Activated CD4-positive, alpha-beta T cell treated with anti-CD3 and anti-CD28 coated beads for 36 hours (primary cell): Measurements from ENCODE around the gene FAM25G. TPM values are rescaled to one million over a fixed set of nuclear protein-coding genes. Genes with fewer than 3 reads are reported as not detected.
"Not testable (repeated sequence)": the region's sequence is repeated elsewhere in the genome, so short reads cannot be mapped to it uniquely, and the experiment has no call there.

Experiments
- ATAC-seq: fragments of 200-7000 bp; cut with Tn5 transposase; one replicate; pipeline ENCODE4 v1.10.0; 2021; ENCODE audit warnings: mild to moderate bottlenecking, moderate library complexity
- CTCF ChIA-PET: fragments of 350-600 bp; sonication (Branson Sonifier 250); formaldehyde crosslinking; loops from one replicate; lab custom pipeline; 2021; ENCODE audit warnings: antibody characterized with exemption; lab: Charles Lee
- POLR2A ChIA-PET: fragments of 350-600 bp; sonication (Branson Sonifier 250); formaldehyde crosslinking; loops from one replicate; lab custom pipeline; 2021; ENCODE audit warnings: antibody characterized with exemption, inconsistent platforms; lab: Charles Lee
- DNase-seq: peaks from one replicate; pipeline ENCODE4 v3.0.0-alpha.2; 2020
- H3K27ac Mint-ChIP-seq: one replicate; pipeline ENCODE4 v1.8.0; 2021; ENCODE audit warnings: mixed read lengths
- H3K27me3 Mint-ChIP-seq: one replicate; pipeline ENCODE4 v1.8.0; 2021; ENCODE audit warnings: mixed read lengths
- H3K36me3 Mint-ChIP-seq: one replicate; pipeline ENCODE4 v1.8.0; 2021; ENCODE audit warnings: low read depth, mixed read lengths
- H3K4me1 Mint-ChIP-seq: one replicate; pipeline ENCODE4 v1.8.0; 2021; ENCODE audit warnings: mixed read lengths
- H3K4me3 Mint-ChIP-seq: one replicate; pipeline ENCODE4 v1.8.0; 2021; ENCODE audit warnings: mild to moderate bottlenecking, moderate library complexity, mixed read lengths
- H3K9me3 Mint-ChIP-seq: one replicate; pipeline ENCODE4 v1.8.0; 2021; ENCODE audit warnings: low read depth, mixed read lengths
- intact Hi-C, 2 experiments: fragments of 100-400 bp; cut with DNase I in 1 of 2; cut with micrococcal nuclease in 1 of 2; formaldehyde crosslinking; loops; one replicate each; pipeline versions ENCODE4 v1.14.2 to v1.15.1; 2022 to 2024; cut with DNase I, micrococcal nuclease
- total RNA-seq, 2 experiments: library from RNA; stranded (reverse); gene quantifications; one replicate each; pipeline ENCODE4 v1.2.3, GENCODE V29; 2021

FAM25G gene
- not detected for total RNA-seq

DNA sequence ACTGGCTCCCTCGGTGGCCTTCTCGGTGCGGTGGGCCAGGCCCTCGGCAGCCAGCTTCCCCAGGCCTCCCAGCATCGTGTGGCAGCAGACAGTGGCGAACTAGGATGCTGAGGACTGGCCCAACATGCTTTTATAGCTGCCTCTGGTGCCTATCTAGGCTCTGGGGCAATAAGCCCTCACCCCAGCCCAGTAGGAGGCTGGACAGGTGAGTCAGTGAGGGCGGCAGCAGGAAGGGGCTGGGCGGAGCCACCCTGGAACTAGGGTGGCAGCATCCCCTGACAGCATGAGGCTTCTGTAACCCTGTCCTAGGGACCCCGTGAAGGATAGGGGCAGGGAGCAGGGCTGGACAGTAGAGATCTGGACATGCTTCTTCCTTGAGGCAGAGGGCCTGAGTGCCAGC is at the start of gene FAM25G:
FAM25G (minus strand) TSS at position 101 of the 400 bp plus-strand sequence; CDS start at position 75, 26 bp downstream.
- H3K4me3 Mint-ChIP-seq, H3K36me3 Mint-ChIP-seq, H3K9me3 Mint-ChIP-seq, H3K27ac Mint-ChIP-seq, H3K4me1 Mint-ChIP-seq, POLR2A ChIA-PET, CTCF ChIA-PET, DNase-seq, H3K27me3 Mint-ChIP-seq, intact Hi-C loops, ATAC-seq: not testable (repeated sequence)

GRCh38 chr10:47536430-47536829 is 44.9 kb upstream of the FAM25G start:
- H3K4me3 Mint-ChIP-seq, H3K9me3 Mint-ChIP-seq, POLR2A ChIA-PET, intact Hi-C loops, H3K27ac Mint-ChIP-seq, ATAC-seq, CTCF ChIA-PET, H3K36me3 Mint-ChIP-seq, DNase-seq, H3K4me1 Mint-ChIP-seq, H3K27me3 Mint-ChIP-seq: not testable (repeated sequence)

DNA sequence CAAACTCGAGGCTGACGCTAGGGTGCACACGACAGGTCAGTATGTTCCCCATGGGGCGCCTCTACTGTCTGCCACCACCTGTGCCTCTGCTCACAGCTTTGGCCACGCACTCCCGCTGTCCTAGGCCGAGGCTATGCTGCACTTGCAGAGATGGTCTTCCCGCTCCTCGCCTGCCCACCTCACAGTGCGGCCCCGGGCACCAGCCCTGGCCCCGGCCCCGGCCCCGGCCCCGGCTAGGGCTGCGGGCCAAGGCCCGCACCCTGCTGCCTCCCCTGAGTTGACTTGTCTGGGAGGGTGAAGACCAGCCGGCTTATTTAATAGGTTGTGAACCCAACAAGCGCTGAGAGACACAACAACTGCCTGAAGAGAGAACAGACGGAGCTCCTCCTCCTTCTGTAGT is 32.0 kb upstream of the FAM25G start, which contains the start of gene AGAP9:
AGAP9 (minus strand) TSS at position 164 of the 400 bp plus-strand sequence; CDS start at position 52, 112 bp downstream.
- H3K4me3 Mint-ChIP-seq, POLR2A ChIA-PET, H3K27me3 Mint-ChIP-seq, CTCF ChIA-PET, H3K27ac Mint-ChIP-seq, DNase-seq, H3K4me1 Mint-ChIP-seq, H3K36me3 Mint-ChIP-seq, ATAC-seq, H3K9me3 Mint-ChIP-seq, intact Hi-C loops: not testable (repeated sequence)

GRCh38 chr10:47502313-47502712 is 10.8 kb upstream of the FAM25G start:
- POLR2A ChIA-PET, H3K27me3 Mint-ChIP-seq, H3K27ac Mint-ChIP-seq, DNase-seq, ATAC-seq, H3K36me3 Mint-ChIP-seq, CTCF ChIA-PET, H3K4me1 Mint-ChIP-seq, H3K9me3 Mint-ChIP-seq, intact Hi-C loops, H3K4me3 Mint-ChIP-seq: not testable (repeated sequence)

DNA sequence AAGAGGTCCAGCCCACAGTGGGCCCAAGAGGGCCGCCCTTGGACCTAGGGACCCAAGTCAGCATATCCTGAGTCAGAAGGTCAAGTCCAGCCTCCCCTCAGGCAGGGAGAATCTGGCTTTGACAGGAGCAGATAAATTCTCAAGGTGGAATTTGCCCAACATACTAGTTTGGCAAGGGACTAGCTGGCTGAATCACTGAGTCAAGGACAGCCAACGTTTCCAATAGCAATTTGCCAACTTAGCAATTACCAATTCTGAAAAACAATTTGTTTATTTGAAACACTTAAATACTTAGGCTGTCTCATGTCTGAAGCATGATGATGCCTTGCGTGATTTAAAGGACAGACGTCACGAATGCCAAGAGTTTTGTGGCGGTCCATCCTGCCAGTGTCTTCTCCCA is 2.7 kb upstream of the FAM25G start:
- DNase-seq, result not testable (repeated sequence)

DNA sequence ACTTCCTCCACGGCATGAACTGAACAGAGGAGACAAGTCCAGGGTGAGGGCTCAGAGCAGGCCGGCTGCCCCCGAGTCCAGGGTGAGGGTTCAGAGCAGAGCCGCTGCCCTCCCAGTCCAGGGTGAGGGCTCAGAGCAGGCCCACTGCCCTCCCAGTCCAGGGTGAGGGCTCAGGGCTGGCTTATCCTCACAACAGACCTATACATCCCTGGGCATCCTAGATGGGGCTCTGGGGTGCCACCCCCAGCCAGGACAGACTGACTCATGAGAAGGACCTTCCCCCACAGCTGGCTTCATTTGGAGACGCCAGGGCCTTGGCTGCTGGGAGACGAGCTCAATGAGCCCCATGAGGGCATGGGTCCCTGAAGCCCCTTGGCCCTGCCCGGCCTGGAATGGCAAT is 1.9 kb downstream of the FAM25G start:
- intact Hi-C loops, CTCF ChIA-PET, H3K36me3 Mint-ChIP-seq, H3K27me3 Mint-ChIP-seq, H3K9me3 Mint-ChIP-seq, ATAC-seq, H3K4me1 Mint-ChIP-seq, H3K4me3 Mint-ChIP-seq, DNase-seq, H3K27ac Mint-ChIP-seq, POLR2A ChIA-PET: not testable (repeated sequence)

More for the DNA sequence above, 2.7 kb upstream of the FAM25G start:
- intact Hi-C loops, H3K4me3 Mint-ChIP-seq, H3K36me3 Mint-ChIP-seq, ATAC-seq, H3K4me1 Mint-ChIP-seq, CTCF ChIA-PET, H3K27me3 Mint-ChIP-seq, POLR2A ChIA-PET, H3K27ac Mint-ChIP-seq, H3K9me3 Mint-ChIP-seq: not testable (repeated sequence)

DNA sequence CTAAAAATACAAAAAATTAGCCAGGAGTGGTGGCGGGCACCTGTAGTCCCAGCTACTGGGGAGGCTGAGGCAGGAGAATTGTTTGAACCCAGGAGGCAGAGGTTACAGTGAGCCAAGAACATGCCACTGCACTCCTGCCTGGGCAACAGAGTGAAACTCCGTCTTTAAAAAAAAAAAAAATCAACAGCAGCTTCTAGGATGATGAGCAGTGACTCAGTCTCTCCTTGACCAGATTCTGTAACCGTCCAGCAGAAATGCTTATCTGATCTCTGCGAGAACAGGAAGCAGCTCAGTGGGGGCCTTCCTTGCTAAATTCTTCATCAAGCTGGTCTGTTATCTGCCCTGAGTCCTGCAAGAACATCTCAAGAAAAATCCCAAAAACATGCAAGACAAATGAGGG is 5.6 kb downstream of the FAM25G start:
- H3K27ac Mint-ChIP-seq, H3K27me3 Mint-ChIP-seq, POLR2A ChIA-PET, intact Hi-C loops, H3K36me3 Mint-ChIP-seq, H3K9me3 Mint-ChIP-seq, H3K4me3 Mint-ChIP-seq, CTCF ChIA-PET, H3K4me1 Mint-ChIP-seq, DNase-seq: not testable (repeated sequence)
- ATAC-seq, result peak; percentile 50

DNA sequence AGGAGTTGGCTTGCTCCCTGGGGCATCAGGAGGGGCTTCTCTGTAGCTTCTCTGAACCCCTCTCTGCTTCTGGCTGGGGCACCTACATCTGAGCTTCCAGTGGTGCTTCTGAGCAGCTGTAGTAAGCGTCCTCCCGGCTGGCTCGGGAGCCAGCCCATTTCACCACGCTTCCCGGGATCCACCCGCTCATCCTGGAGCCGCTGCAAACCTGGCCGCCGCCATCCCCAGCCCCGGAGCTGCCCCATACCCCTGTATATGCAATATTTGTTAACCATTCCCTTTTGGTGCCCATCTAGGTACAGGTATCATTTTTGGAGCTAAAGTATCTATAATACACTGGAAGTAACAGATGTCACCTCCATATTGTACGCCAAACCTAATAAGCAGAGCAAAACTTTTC is 6.7 kb downstream of the FAM25G start:
- H3K4me3 Mint-ChIP-seq, H3K36me3 Mint-ChIP-seq, DNase-seq, CTCF ChIA-PET, intact Hi-C loops, ATAC-seq, H3K4me1 Mint-ChIP-seq, H3K27ac Mint-ChIP-seq, H3K9me3 Mint-ChIP-seq, H3K27me3 Mint-ChIP-seq, POLR2A ChIA-PET: not testable (repeated sequence)

GRCh38 chr10:47483923-47484322 is 7.6 kb downstream of the FAM25G start, which contains the start of gene ANXA8:
TSS of gene ANXA8 (minus strand) at chr10:47484115. CDS start at chr10:47483933, 182 bp downstream.
- DNase-seq, CTCF ChIA-PET: not testable (repeated sequence)

GRCh38 chr10:47482367-47482766 is 9.1 kb downstream of the FAM25G start:
- H3K4me3 Mint-ChIP-seq, H3K4me1 Mint-ChIP-seq, H3K27ac Mint-ChIP-seq, DNase-seq, H3K27me3 Mint-ChIP-seq, H3K9me3 Mint-ChIP-seq, H3K36me3 Mint-ChIP-seq, intact Hi-C loops, ATAC-seq, POLR2A ChIA-PET, CTCF ChIA-PET: not testable (repeated sequence)

More at GRCh38 chr10:47483923-47484322, 7.6 kb downstream of the FAM25G start, which contains the start of gene ANXA8:
- H3K36me3 Mint-ChIP-seq, intact Hi-C loops, H3K4me1 Mint-ChIP-seq, ATAC-seq, H3K27ac Mint-ChIP-seq, H3K9me3 Mint-ChIP-seq, POLR2A ChIA-PET, H3K4me3 Mint-ChIP-seq, H3K27me3 Mint-ChIP-seq: not testable (repeated sequence)

DNA sequence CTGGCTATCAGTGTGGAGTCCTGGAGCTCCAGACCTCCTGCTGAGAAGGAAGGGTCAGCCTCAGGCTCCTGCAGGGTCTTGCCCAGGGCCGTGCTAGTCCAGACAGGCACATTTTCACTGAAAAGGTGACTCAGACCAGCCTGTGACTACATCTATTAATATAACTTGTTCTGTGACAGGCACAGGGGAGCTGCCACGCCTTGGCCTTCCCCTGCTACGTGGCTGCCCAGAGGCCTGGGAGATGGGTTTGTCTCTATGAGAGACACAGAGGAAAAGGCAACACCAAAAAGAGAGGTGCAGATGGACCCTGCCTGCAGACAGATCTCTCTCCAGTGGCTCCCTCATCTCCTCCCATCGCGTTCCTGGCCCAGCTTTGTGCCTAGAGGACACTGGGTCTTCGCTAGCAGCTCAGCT is 9.7 kb downstream of the FAM25G start:
- CTCF ChIA-PET, intact Hi-C loops, H3K4me3 Mint-ChIP-seq, H3K36me3 Mint-ChIP-seq, H3K9me3 Mint-ChIP-seq, DNase-seq, H3K27ac Mint-ChIP-seq, POLR2A ChIA-PET, H3K4me1 Mint-ChIP-seq, H3K27me3 Mint-ChIP-seq: not testable (repeated sequence)
- peak; percentile 34 for ATAC-seq

DNA sequence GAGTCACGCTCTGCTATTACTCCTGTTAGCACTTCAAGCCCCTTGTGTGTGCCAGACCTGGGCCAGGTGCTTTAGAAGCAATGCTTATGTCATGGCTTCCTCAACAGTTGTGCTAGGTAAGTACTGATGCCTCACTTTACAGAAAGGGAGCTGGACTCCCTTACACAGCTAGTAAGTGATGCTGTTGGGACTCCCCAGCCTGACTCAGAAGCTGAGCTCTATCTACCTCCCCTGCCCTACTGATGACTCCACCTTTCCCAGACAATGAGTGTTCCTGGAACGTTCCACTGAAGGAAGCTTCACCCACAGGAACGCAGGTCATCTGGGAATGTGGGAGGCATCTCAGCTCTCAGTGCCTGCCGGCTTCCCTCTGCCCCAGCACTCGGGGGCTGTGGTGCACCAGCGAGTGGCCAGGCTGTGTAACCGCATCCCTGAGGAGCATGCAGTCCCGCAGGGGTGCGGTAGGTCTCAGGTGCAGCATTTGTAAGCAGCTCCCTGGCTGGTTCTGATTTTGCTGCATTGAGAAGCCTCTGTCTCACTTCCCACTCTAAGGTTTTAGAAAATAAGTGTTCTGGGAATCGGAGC is 10.2 kb downstream of the FAM25G start:
- ATAC-seq, result peak; percentile 91
- intact Hi-C loops, H3K4me1 Mint-ChIP-seq, POLR2A ChIA-PET, H3K4me3 Mint-ChIP-seq, H3K9me3 Mint-ChIP-seq, DNase-seq, H3K27me3 Mint-ChIP-seq, CTCF ChIA-PET, H3K36me3 Mint-ChIP-seq, H3K27ac Mint-ChIP-seq: not testable (repeated sequence)
